ENCODE results near the gene CENPV.
A peak's percentile ranks its signal among the peaks of the same experiment; 100 is the strongest.

The CENPV gene

GRCh38 chr17:16339959-16340358 lies 13.3 kb downstream of the CENPV start:
- Histone ChIP-seq H3K23ac (ENCODE audit: low read length in 2 of 2) (no peak overlapping the region), H4K8ac (ENCODE audit: low read length) (no peak overlapping the region), H3K4me2 (ENCODE audit: low read length, poor library complexity, severe bottlenecking) (no peak overlapping the region), H2BK5ac (ENCODE audit: low read depth, low read length, poor library complexity, severe bottlenecking) (no peak overlapping the region), H3K4me3 (ENCODE audit: insufficient read depth in 1 of 2, low read depth in 1 of 2, low read length in 2 of 2) (no peak overlapping the region), H3K36me3 (ENCODE audit: control insufficient read depth in 1 of 2, insufficient read depth in 2 of 2, low read depth in 1 of 2, low read length in 2 of 2) (peaks cover 6 to 9% of the 10 kb centered on the region in 2 experiments), H3K9me3 (ENCODE audit: control insufficient read depth, low read length) (no peaks in the 10 kb centered on the region), H3K27ac (ENCODE audit: low read length, poor library complexity, severe bottlenecking) (no peak overlapping the region), H2BK15ac (ENCODE audit: low read depth, poor library complexity, severe bottlenecking) (no peak overlapping the region), H2BK120ac (ENCODE audit: low read depth, low read length) (no peak overlapping the region), H3K4me1 (ENCODE audit: control insufficient read depth, insufficient read depth, low read depth, low read length) (no peaks in the 10 kb centered on the region), H3K27me3 (ENCODE audit: control insufficient read depth in 1 of 2, insufficient read depth in 1 of 2, low read length in 2 of 2) (no peaks in the 10 kb centered on the region), H3K18ac (ENCODE audit: low read depth in 1 of 2, low read length in 2 of 2) (no peak overlapping the region), H3K9ac (ENCODE audit: low read length) (no peak overlapping the region), H4K91ac (ENCODE audit: low read length) (no peak overlapping the region), H2AK5ac (ENCODE audit: low read length, severe bottlenecking) (no peak overlapping the region), H3K79me1 (replicated peaks; ENCODE audit: low read length, poor library complexity, severe bottlenecking) (no peaks in the 10 kb centered on the region), H2BK12ac (ENCODE audit: low read length in 2 of 2) (no peak overlapping the region), H2AFZ (ENCODE audit: low read depth, low read length) (no peak overlapping the region), H3K14ac (ENCODE audit: low read length in 2 of 2) (no peak overlapping the region), H3K4ac (ENCODE audit: low read depth in 1 of 2, low read length in 2 of 2) (no peak overlapping the region)
- no peak for DNase-seq
- 94% methylated on average over 1 of the region's 1 CpG for WGBS

- H3K79me1 ChIP-seq (replicated peaks; ENCODE audit: low read length, poor library complexity, severe bottlenecking): no peaks in the 10 kb centered on the region
- H4K91ac ChIP-seq (ENCODE audit: low read length): no peak overlapping the region
- H3K23ac ChIP-seq (ENCODE audit: low read length in 2 of 2): no peak overlapping the region
- no peak overlapping the region for H2BK12ac ChIP-seq (ENCODE audit: low read length in 2 of 2)
- no peaks in the 10 kb centered on the region for H3K4me1 ChIP-seq (ENCODE audit: control insufficient read depth, insufficient read depth, low read depth, low read length)
- no peaks in the 10 kb centered on the region for H3K9me3 ChIP-seq (ENCODE audit: control insufficient read depth, low read length)
- H3K36me3 ChIP-seq (ENCODE audit: control insufficient read depth in 1 of 2, insufficient read depth in 2 of 2, low read depth in 1 of 2, low read length in 2 of 2): peaks cover 5 to 9% of the 10 kb centered on the region in 2 experiments
- H2BK120ac ChIP-seq (ENCODE audit: low read depth, low read length): no peak overlapping the region
- no peak overlapping the region for H3K14ac ChIP-seq (ENCODE audit: low read length in 2 of 2)
- no peaks in the 10 kb centered on the region for H3K27me3 ChIP-seq (ENCODE audit: control insufficient read depth in 1 of 2, insufficient read depth in 1 of 2, low read length in 2 of 2)
- 100% methylated on average over 1 of the region's 1 CpG for WGBS
- DNase-seq: no peak
- no peak overlapping the region for H3K4me2 ChIP-seq (ENCODE audit: low read length, poor library complexity, severe bottlenecking)
- no peak overlapping the region for H4K8ac ChIP-seq (ENCODE audit: low read length)
- H2BK15ac ChIP-seq (ENCODE audit: low read depth, poor library complexity, severe bottlenecking): no peak overlapping the region
- H3K4me3 ChIP-seq (ENCODE audit: insufficient read depth in 1 of 2, low read depth in 1 of 2, low read length in 2 of 2): no peak overlapping the region
- no peak overlapping the region for H2AFZ ChIP-seq (ENCODE audit: low read depth, low read length)
- H3K9ac ChIP-seq (ENCODE audit: low read length): no peak overlapping the region
- no peak overlapping the region for H2AK5ac ChIP-seq (ENCODE audit: low read length, severe bottlenecking)
- H3K18ac ChIP-seq (ENCODE audit: low read depth in 1 of 2, low read length in 2 of 2): no peak overlapping the region
- no peak overlapping the region for H3K4ac ChIP-seq (ENCODE audit: low read depth in 1 of 2, low read length in 2 of 2)
- H2BK5ac ChIP-seq (ENCODE audit: low read depth, low read length, poor library complexity, severe bottlenecking): no peak overlapping the region
- no peak overlapping the region for H3K27ac ChIP-seq (ENCODE audit: low read length, poor library complexity, severe bottlenecking)
Observed at GRCh38 chr17:16339402-16339801, 13.9 kb downstream of the CENPV start.

GRCh38 chr17:16338391-16338790 lies 14.9 kb downstream of the CENPV start:
- no peak for DNase-seq
- Histone ChIP-seq H3K27ac (ENCODE audit: low read length, poor library complexity, severe bottlenecking) (no peak overlapping the region), H3K36me3 (ENCODE audit: control insufficient read depth in 1 of 2, insufficient read depth in 2 of 2, low read depth in 1 of 2, low read length in 2 of 2) (no peaks in the 10 kb centered on the region), H3K9ac (ENCODE audit: low read length) (no peak overlapping the region), H2BK15ac (ENCODE audit: low read depth, poor library complexity, severe bottlenecking) (no peak overlapping the region), H2BK120ac (ENCODE audit: low read depth, low read length) (no peak overlapping the region), H2BK5ac (ENCODE audit: low read depth, low read length, poor library complexity, severe bottlenecking) (no peak overlapping the region), H2AK5ac (ENCODE audit: low read length, severe bottlenecking) (no peak overlapping the region), H4K8ac (ENCODE audit: low read length) (no peak overlapping the region), H3K4me1 (ENCODE audit: control insufficient read depth, insufficient read depth, low read depth, low read length) (no peaks in the 10 kb centered on the region), H3K9me3 (ENCODE audit: control insufficient read depth, low read length) (no peaks in the 10 kb centered on the region), H2AFZ (ENCODE audit: low read depth, low read length) (no peak overlapping the region), H3K27me3 (ENCODE audit: control insufficient read depth in 1 of 2, insufficient read depth in 1 of 2, low read length in 2 of 2) (no peaks in the 10 kb centered on the region), H3K4me3 (ENCODE audit: insufficient read depth in 1 of 2, low read depth in 1 of 2, low read length in 2 of 2) (no peak overlapping the region), H3K79me1 (replicated peaks; ENCODE audit: low read length, poor library complexity, severe bottlenecking) (no peaks in the 10 kb centered on the region), H3K23ac (ENCODE audit: low read length in 2 of 2) (no peak overlapping the region), H3K4ac (ENCODE audit: low read depth in 1 of 2, low read length in 2 of 2) (no peak overlapping the region), H4K91ac (ENCODE audit: low read length) (no peak overlapping the region), H2BK12ac (ENCODE audit: low read length in 2 of 2) (no peak overlapping the region), H3K18ac (ENCODE audit: low read depth in 1 of 2, low read length in 2 of 2) (no peak overlapping the region), H3K4me2 (ENCODE audit: low read length, poor library complexity, severe bottlenecking) (no peak overlapping the region), H3K14ac (ENCODE audit: low read length in 2 of 2) (no peak overlapping the region)
- 100% methylated on average over 1 of the region's 3 CpGs for WGBS

GRCh38 chr17:16329519-16330271 lies 23.6 kb downstream of the CENPV start:
- peak overlapping the region in 1 of 2 experiments; percentile 52 for H3K4me3 ChIP-seq (ENCODE audit: insufficient read depth in 1 of 2, low read depth in 1 of 2, low read length in 2 of 2)
- no peak overlapping the region for H2BK120ac ChIP-seq (ENCODE audit: low read depth, low read length)
- peak overlapping the region; percentile 17 for H3K27ac ChIP-seq (ENCODE audit: low read length, poor library complexity, severe bottlenecking)
- no peak overlapping the region for H3K18ac ChIP-seq (ENCODE audit: low read depth in 1 of 2, low read length in 2 of 2)
- no peak overlapping the region for H3K23ac ChIP-seq (ENCODE audit: low read length in 2 of 2)
- no peak overlapping the region for H3K4ac ChIP-seq (ENCODE audit: low read depth in 1 of 2, low read length in 2 of 2)
- H3K27me3 ChIP-seq (ENCODE audit: control insufficient read depth in 1 of 2, insufficient read depth in 1 of 2, low read length in 2 of 2): no peaks in the 10 kb centered on the region
- H3K4me2 ChIP-seq (ENCODE audit: low read length, poor library complexity, severe bottlenecking): no peak overlapping the region
- no peak overlapping the region for H2BK15ac ChIP-seq (ENCODE audit: low read depth, poor library complexity, severe bottlenecking)
- H4K8ac ChIP-seq (ENCODE audit: low read length): no peak overlapping the region
- H2BK12ac ChIP-seq (ENCODE audit: low read length in 2 of 2): no peak overlapping the region
- H2AK5ac ChIP-seq (ENCODE audit: low read length, severe bottlenecking): no peak overlapping the region
- H2BK5ac ChIP-seq (ENCODE audit: low read depth, low read length, poor library complexity, severe bottlenecking): no peak overlapping the region
- WGBS: 94% methylated on average over 10 of the region's 11 CpGs
- no peak overlapping the region for H3K14ac ChIP-seq (ENCODE audit: low read length in 2 of 2)
- no peaks in the 10 kb centered on the region for H3K79me1 ChIP-seq (replicated peaks; ENCODE audit: low read length, poor library complexity, severe bottlenecking)
- H3K36me3 ChIP-seq (ENCODE audit: control insufficient read depth in 1 of 2, insufficient read depth in 2 of 2, low read depth in 1 of 2, low read length in 2 of 2): peaks cover 12 to 21% of the 10 kb centered on the region in 2 experiments
- no peak for DNase-seq
- no peak overlapping the region for H4K91ac ChIP-seq (ENCODE audit: low read length)
- peaks cover 6% of the 10 kb centered on the region for H3K4me1 ChIP-seq (ENCODE audit: control insufficient read depth, insufficient read depth, low read depth, low read length)
- H3K9me3 ChIP-seq (ENCODE audit: control insufficient read depth, low read length): no peaks in the 10 kb centered on the region
- no peak overlapping the region for H2AFZ ChIP-seq (ENCODE audit: low read depth, low read length)
- H3K9ac ChIP-seq (ENCODE audit: low read length): peak overlapping the region; percentile 30
